HepG2 (cell line): ENCODE data around the gene LPXN. TPM values are rescaled to one million over a fixed set of nuclear protein-coding genes. Genes with fewer than 3 reads are reported as not detected.

Experiments used
- ATAC-seq: fragments of 200-7000 bp; cut with Tn5 transposase; 3 replicates; pipeline ENCODE4 v1.9.1; 2020; ENCODE audit warnings: mild to moderate bottlenecking, moderate library complexity
- BruUV-seq: library from RNA; stranded (reverse); fragments of 400-500 nt; replicated peaks from 2 replicates; lab custom pipeline; 2021; lab: Mats Ljungman, UMichigan
- CTCF ChIA-PET: fragments of 300-600 bp; formaldehyde crosslinking; extraction: SDS; loops from one replicate; lab custom pipeline; 2021; ENCODE audit warnings: low total read pairs, inconsistent platforms, low intra/inter-chr PET ratio; lab: Yijun Ruan, JAX
- POLR2A ChIA-PET: fragments of 350-600 bp; sonication (Branson Sonifier 250); formaldehyde crosslinking; loops from one replicate; lab custom pipeline; 2020; ENCODE audit warnings: antibody characterized with exemption, inconsistent platforms; lab: Yijun Ruan, JAX
- DNase-seq: peaks from one replicate; pipeline ENCODE4 v3.0.0-alpha.2; 2015; ENCODE audit warnings: low spot score
- FAIRE-seq: peaks from 3 replicates; lab custom pipeline; 2011; peaks lifted over from hg19 to GRCh38; lab: Jason Lieb, UNC
- H2AFZ ChIP-seq: one replicate; pipeline ENCODE4 v1.6.1; 2011; ENCODE audit warnings: low read length, inconsistent platforms
- H3K27ac ChIP-seq: fragments of 300-600 bp; 3 replicates; pipeline ENCODE4 v1.8.0; 2011; ENCODE audit warnings: mixed run types, mild to moderate bottlenecking, mixed read lengths, low read length, inconsistent platforms; ENCODE audit not compliant: insufficient read depth; ENCODE audit errors: extremely low read length
- H3K27me3 ChIP-seq, 2 experiments: fragments of 200-600 bp in 1 of 2; 2 replicates in 1 of 2; 3 replicates in 1 of 2; pipeline versions ENCODE4 v1.6.0 to v1.8.0; 2011; ENCODE audit warnings: low read length in 2 of 2, mild to moderate bottlenecking in 2 of 2, moderate library complexity in 2 of 2, inconsistent platforms in 1 of 2; ENCODE audit not compliant: insufficient read depth in 2 of 2, control insufficient read depth in 1 of 2
- H3K36me3 ChIP-seq, 2 experiments: fragments of 200-600 bp in 1 of 2; replicated peaks in 1 of 2; 2 replicates in 1 of 2; 3 replicates in 1 of 2; pipeline versions ENCODE4 v1.5.1 to v1.8.0; 2011; ENCODE audit warnings: low read length in 2 of 2, inconsistent platforms in 1 of 2; ENCODE audit not compliant: insufficient read depth in 2 of 2, control insufficient read depth in 1 of 2
- H3K4me1 ChIP-seq: 2 replicates; pipeline ENCODE4 v1.5.1; 2012; ENCODE audit warnings: low read length, inconsistent platforms; ENCODE audit not compliant: insufficient read depth
- H3K4me2 ChIP-seq: 2 replicates; pipeline ENCODE4 v1.6.0; 2011; ENCODE audit warnings: low read depth, low read length, inconsistent platforms
- H3K4me3 ChIP-seq, 3 experiments: fragments of 200-600 bp in 1 of 3; sonication (generic), shearing (Covaris generic) in 1 of 3; replicated peaks in 1 of 3; 2 replicates each; pipeline ENCODE4 v1.5.1; 2011 to 2016; ENCODE audit warnings: low read length in 3 of 3, inconsistent platforms in 2 of 3, low read depth in 2 of 3, mild to moderate bottlenecking in 2 of 3, control low read depth in 1 of 3, mixed read lengths in 1 of 3; ENCODE audit not compliant: insufficient read depth in 1 of 3
- H3K79me2 ChIP-seq: one replicate; pipeline ENCODE4 v1.6.1; 2011; ENCODE audit warnings: low read length, inconsistent platforms; ENCODE audit not compliant: insufficient read depth
- H3K9ac ChIP-seq: 2 replicates; pipeline ENCODE4 v1.6.0; 2011; ENCODE audit warnings: mild to moderate bottlenecking, low read depth, low read length, inconsistent platforms; ENCODE audit not compliant: insufficient read depth
- H3K9me3 ChIP-seq: 2 replicates; pipeline ENCODE4 v1.5.1; 2012; ENCODE audit warnings: mild to moderate bottlenecking, low read length
- H4K20me1 ChIP-seq: 2 replicates; pipeline ENCODE4 v1.6.0; 2011; ENCODE audit warnings: inconsistent platforms, mild to moderate bottlenecking, low read length, moderate library complexity; ENCODE audit not compliant: insufficient read depth
- CBX5 ChIP-seq: sonication (generic); formaldehyde crosslinking; IDR thresholded peaks from 2 replicates; pipeline ENCODE4 v1.4.0; 2020; ENCODE audit warnings: missing genetic modification reagents, borderline replicate concordance
- JDP2 ChIP-seq: sonication (generic); formaldehyde crosslinking; IDR thresholded peaks from 2 replicates; pipeline ENCODE4 v1.8.1; 2022; ENCODE audit warnings: missing genetic modification reagents, borderline replicate concordance
- KAT8 ChIP-seq: IDR thresholded peaks from 2 replicates; pipeline ENCODE4 v1.6.1; 2016; ENCODE audit warnings: missing genetic modification reagents, missing compliant biosample characterization
- SMAD1 ChIP-seq: sonication (generic); formaldehyde crosslinking; IDR thresholded peaks from 2 replicates; pipeline ENCODE4 v1.4.0; 2020; ENCODE audit warnings: missing genetic modification reagents, low read depth, mild to moderate bottlenecking, borderline replicate concordance
- ZMYM3 ChIP-seq: sonication (generic); formaldehyde crosslinking; IDR thresholded peaks from 2 replicates; pipeline ENCODE4 v1.5.1; 2020; ENCODE audit warnings: mild to moderate bottlenecking, missing genetic modification reagents
- ZNF251 ChIP-seq: sonication (generic); formaldehyde crosslinking; IDR thresholded peaks from 2 replicates; pipeline ENCODE4 v1.9.0; 2021; ENCODE audit warnings: mild to moderate bottlenecking, missing genetic modification reagents
- ZNF263 ChIP-seq: sonication (generic); formaldehyde crosslinking; IDR thresholded peaks from 2 replicates; pipeline ENCODE4 v1.4.0; 2020; ENCODE audit warnings: missing genetic modification reagents
- ZNF264 ChIP-seq: sonication (generic); formaldehyde crosslinking; IDR thresholded peaks from 2 replicates; pipeline ENCODE4 v1.4.0; 2020; ENCODE audit warnings: missing genetic modification reagents
- ZNF337 ChIP-seq: sonication (generic); formaldehyde crosslinking; IDR thresholded peaks from 2 replicates; pipeline ENCODE4 v1.5.1; 2020; ENCODE audit warnings: missing genetic modification reagents, low read depth, mild to moderate bottlenecking, borderline replicate concordance
- ZNF646 ChIP-seq: sonication (generic); formaldehyde crosslinking; IDR thresholded peaks from 2 replicates; pipeline ENCODE4 v1.9.0; 2021; ENCODE audit warnings: mild to moderate bottlenecking, missing genetic modification reagents
- ZNF800 ChIP-seq: sonication (generic); formaldehyde crosslinking; IDR thresholded peaks from 2 replicates; pipeline ENCODE4 v1.4.0; 2020; ENCODE audit warnings: missing genetic modification reagents
- ZNF891 ChIP-seq: sonication (generic); formaldehyde crosslinking; IDR thresholded peaks from 2 replicates; pipeline ENCODE4 v1.5.0; 2020; ENCODE audit warnings: mild to moderate bottlenecking, missing genetic modification reagents
- ZSCAN29 ChIP-seq: sonication (generic); formaldehyde crosslinking; conservative IDR thresholded peaks from 2 replicates; pipeline ENCODE4 v1.4.0; 2020; ENCODE audit warnings: mild to moderate bottlenecking, missing genetic modification reagents
- WGBS: methylation state at CpG from one replicate; pipeline ENCODE4 v1.1.6; 2017; ENCODE audit warnings: low lambda C conversion rate; 5-methylcytosine and 5-hydroxymethylcytosine counted together
- in situ Hi-C: cut with HindIII; loops from 2 replicates; pipeline ENCODE4 v1.10.0; 2017; ENCODE audit warnings: low pct_unique_long_range_greater_than_20kb; ENCODE audit not compliant: extremely low pct_ligation_motif_present
- intact Hi-C: fragments of 100-400 bp; cut with micrococcal nuclease; formaldehyde crosslinking; loops from one replicate; pipeline ENCODE4 v1.10.0; 2022; ENCODE audit not compliant: unreplicated experiment
- polyA plus RNA-seq, 8 experiments: library from polyadenylated mRNA; depleted of rRNA in 3 of 8; stranded (reverse) in 7 of 8; unstranded in 1 of 8; fragments of >200 nt; fragmentation: Illumina TruSeq in 4 of 8; extraction: Trizol in 4 of 8; gene quantifications; 2 replicates each; pipeline versions ENCODE4 v1.2.1 to v1.2.3, GENCODE V29; 2011 to 2016; ENCODE audit warnings: low read depth in 4 of 8, missing spikeins in 1 of 8, mixed read lengths in 1 of 8; ENCODE audit not compliant: insufficient read depth in 1 of 8
- total RNA-seq, 5 experiments: library from RNA; depleted of rRNA; stranded (reverse); fragments of >200 nt; fragmentation: Illumina TruSeq; extraction: Trizol; gene quantifications; 2 replicates each; pipeline ENCODE4 v1.2.3, GENCODE V29; 2016; ENCODE audit warnings: low read depth in 1 of 5
- TF ChIP-seq, protein P1 (sequence below), 2 experiments: fragments of 450-650 bp in 1 of 2; sonication (generic) in 1 of 2; formaldehyde crosslinking; IDR thresholded peaks; 2 replicates each; pipeline versions ENCODE4 v1.5.0 to v1.8.0; 2020 to 2022; ENCODE audit warnings: mild to moderate bottlenecking in 1 of 2, missing genetic modification reagents in 1 of 2
- TF ChIP-seq, protein P2 (sequence below): sonication (generic); formaldehyde crosslinking; IDR thresholded peaks from 2 replicates; pipeline ENCODE4 v1.5.0; 2020; ENCODE audit warnings: missing genetic modification reagents

LPXN gene
- total and polyA plus RNA-seq, 2 of the 13 experiments (the other 11 are each of a cell fraction or from before 2014, with no cell fraction given), result 1.7 to 3.5 TPM

DNA sequence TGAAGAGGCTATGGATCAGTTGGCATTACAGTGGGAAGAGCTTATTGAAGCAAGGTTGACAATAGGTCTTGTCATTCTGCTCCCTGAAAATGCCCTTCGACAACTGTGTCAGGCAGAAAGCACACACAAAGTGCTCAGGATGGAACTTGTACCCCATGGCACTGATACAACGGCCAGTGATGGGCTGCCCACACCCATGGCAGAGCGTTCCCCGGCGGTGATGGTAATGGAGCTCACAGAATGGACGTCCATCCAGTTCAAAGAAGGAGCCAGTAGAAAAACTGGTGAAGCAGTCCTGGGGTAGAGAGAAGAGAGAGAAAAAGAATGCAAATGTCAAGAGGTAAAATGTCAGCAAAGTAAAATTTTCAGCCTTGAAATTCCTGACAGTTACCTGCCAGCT is 48.2 kb downstream of the LPXN start (continued):
- no peak for TF ChIP-seq ZSCAN29 (CRISPR knock-in tag)
- no peak for TF ChIP-seq CBX5 (CRISPR knock-in tag)
- TF ChIP-seq ZNF646 (CRISPR knock-in tag), result no peak
- no peak for TF ChIP-seq SMAD1

GRCh38 chr11:58526721-58527120 is 48.9 kb downstream of the LPXN start:
- Histone ChIP-seq H3K4me2 (no peak overlapping the region), H3K4me3 (no peak overlapping the region), H3K79me2 (no peaks in the 10 kb centered on the region), H3K27ac (no peak overlapping the region), H4K20me1 (no peaks in the 10 kb centered on the region), H2AFZ (no peak overlapping the region), H3K36me3 (no peaks in the 10 kb centered on the region), H3K9me3 (no peaks in the 10 kb centered on the region), H3K4me1 (peaks cover 6% of the 10 kb centered on the region), H3K9ac (no peak overlapping the region), H3K27me3 (no peaks in the 10 kb centered on the region)
- no peak for FAIRE-seq
- intact Hi-C loops (no loop called here), in situ Hi-C loops (loop anchor here (25.0 kb wide), 1 partner anchor 261 kb away; no protein-coding TSS in a partner anchor)
- no peak for DNase-seq
- 68% methylated on average over 3 of the region's 3 CpGs for WGBS
- POLR2A ChIA-PET, result no interaction called here
- CTCF ChIA-PET, result no interaction called here
- no TSS peak for BruUV-seq
- ATAC-seq, result no peak
- TF ChIP-seq ZNF263 (CRISPR knock-in tag) (no peak), ZNF251 (CRISPR knock-in tag) (no peak), ZMYM3 (CRISPR knock-in tag) (no peak), ZNF264 (CRISPR knock-in tag) (no peak), JDP2 (CRISPR knock-in tag) (no peak), KAT8 (CRISPR knock-in tag) (no peak), ZNF337 (CRISPR knock-in tag) (no peak), ZNF891 (CRISPR knock-in tag) (no peak), ZNF800 (CRISPR knock-in tag) (no peak)
- TF ChIP-seq, protein P1, sequence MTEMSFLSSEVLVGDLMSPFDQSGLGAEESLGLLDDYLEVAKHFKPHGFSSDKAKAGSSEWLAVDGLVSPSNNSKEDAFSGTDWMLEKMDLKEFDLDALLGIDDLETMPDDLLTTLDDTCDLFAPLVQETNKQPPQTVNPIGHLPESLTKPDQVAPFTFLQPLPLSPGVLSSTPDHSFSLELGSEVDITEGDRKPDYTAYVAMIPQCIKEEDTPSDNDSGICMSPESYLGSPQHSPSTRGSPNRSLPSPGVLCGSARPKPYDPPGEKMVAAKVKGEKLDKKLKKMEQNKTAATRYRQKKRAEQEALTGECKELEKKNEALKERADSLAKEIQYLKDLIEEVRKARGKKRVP (CRISPR knock-in tag; IDR thresholded peaks at IDR 0.05), result no peak
- TF ChIP-seq, protein P2, sequence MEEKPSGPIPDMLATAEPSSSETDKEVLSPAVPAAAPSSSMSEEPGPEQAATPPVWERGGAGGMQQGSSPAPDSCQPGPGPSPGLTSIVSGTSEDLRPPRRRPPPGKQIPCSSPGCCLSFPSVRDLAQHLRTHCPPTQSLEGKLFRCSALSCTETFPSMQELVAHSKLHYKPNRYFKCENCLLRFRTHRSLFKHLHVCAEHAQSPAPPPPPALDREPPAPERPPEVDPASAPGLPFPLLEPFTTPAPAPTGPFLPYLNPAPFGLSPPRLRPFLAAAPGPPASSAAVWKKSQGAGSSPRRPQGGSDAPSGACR (CRISPR knock-in tag), result no peak
